Erythroblast (primary cell): ENCODE measurements around the gene GSTO2.

Source experiments
- DNase-seq, 2 experiments: peaks; one replicate each; lab custom pipeline; 2025; lab: John Stamatoyannopoulos, UW
- GATA1 ChIP-seq: IDR thresholded peaks from 2 replicates; pipeline ENCODE4 v1.6.1; 2011; ENCODE audit warnings: low read depth, mild to moderate bottlenecking, control low read depth, low read length, moderate library complexity
- POLR2A ChIP-seq: IDR thresholded peaks from 2 replicates; pipeline ENCODE4 v1.6.1; 2011; ENCODE audit warnings: mild to moderate bottlenecking, low read length

GSTO2 gene

GRCh38 chr10:104277785-104278184 lies 8.8 kb downstream of the GSTO2 start:
- no peak for DNase-seq
- TF ChIP-seq POLR2A: no peak
- TF ChIP-seq GATA1: no peak

- TF ChIP-seq POLR2A: no peak
- TF ChIP-seq GATA1: no peak
- no peak for DNase-seq
These were observed 10.7 kb downstream of the GSTO2 start for GRCh38 chr10:104279550-104280259.

DNA sequence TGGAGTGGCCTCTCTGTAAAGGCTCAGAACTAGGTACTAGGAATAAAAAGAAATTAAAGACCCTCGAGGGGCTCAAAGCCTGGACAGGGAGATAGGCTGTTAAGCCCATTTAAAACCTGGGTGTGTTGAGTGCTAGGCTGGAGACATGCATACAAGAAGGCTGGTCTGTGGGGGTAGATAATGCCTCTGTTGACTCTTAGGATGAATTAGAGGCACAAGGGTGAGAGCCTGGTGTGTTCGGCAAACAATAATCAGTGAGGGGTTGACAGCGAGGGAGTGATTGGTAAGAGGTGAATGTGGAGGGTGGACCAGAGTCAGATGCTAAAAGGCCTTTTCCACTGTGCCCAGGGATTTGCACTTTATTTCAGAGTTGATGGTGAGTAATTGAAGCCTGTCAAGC lies 12.7 kb downstream of the GSTO2 start:
- DNase-seq: no peak
- TF ChIP-seq POLR2A (no peak), GATA1 (no peak)

DNA sequence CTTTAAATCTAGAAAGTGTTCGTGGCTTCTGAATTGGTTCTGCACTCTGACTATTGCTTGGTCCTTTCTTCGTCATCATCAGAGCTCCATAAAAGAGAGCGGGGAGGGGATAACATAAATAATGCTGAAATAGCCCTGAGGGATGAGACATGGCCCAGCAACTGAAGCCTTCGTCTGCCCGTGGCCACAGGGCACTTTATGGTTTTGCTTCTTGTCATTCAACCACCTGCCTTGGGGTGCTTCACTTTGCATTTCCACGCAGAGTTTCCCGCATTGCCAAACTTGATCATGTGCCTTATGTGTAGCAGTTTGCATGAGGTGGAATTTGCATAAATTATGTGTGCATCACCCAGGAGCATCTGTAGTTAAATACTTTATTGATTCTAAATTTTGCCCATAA lies 15.9 kb downstream of the GSTO2 start:
- TF ChIP-seq GATA1: no peak
- TF ChIP-seq POLR2A: no peak
- no peak for DNase-seq

DNA sequence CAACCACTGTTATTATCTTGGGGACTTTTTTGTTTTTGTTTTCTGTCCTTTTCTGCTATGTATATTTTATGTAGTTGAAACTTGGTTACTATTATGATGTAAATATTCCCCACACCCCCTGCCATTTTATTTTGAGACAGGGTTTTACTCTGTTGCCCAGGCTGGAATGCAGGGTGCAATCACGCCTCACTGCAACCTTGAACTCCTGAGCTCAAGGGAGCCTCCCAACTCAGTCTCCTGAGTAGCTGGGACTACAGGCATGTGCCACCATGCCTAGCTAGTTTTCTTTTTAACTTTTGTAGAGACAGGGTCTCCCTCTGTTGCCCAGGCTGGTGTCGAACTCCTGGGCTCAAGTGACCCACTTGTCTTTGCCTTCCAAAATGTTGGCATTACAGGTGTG lies 18.0 kb downstream of the GSTO2 start:
- no peak for TF ChIP-seq GATA1
- no peak for TF ChIP-seq POLR2A
- DNase-seq: no peak

GRCh38 chr10:104288355-104288754 lies 19.4 kb downstream of the GSTO2 start:
- no peak for DNase-seq
- TF ChIP-seq POLR2A (no peak), GATA1 (no peak)

DNA sequence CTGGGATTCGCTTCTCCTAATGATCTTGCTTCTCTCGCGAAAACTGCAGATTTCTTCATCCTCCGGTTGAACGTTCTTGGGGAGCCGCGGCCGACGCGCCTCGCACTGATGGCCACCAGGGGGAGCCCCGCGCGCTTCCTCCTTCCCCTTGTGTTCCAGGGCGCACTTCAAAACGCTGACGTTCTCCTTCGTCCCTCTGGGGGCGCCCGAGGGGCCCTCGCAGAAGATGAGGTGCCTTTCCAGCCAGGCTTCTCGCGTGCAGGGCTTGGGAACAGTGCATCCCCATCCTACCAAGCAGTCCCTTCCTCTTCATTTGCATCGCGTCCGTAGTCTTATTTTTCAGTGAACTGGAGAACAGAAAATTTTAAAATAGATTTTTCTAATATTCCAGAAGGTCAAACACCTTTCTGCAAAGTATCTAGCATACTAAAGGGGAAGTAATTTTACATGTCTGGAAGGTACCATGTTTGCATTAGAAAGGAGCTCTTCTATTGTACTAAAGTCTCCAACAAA lies 22.5 kb downstream of the GSTO2 start:
- TF ChIP-seq POLR2A (no peak), GATA1 (no peak)
- DNase-seq: peak; percentile 88 to 94

DNA sequence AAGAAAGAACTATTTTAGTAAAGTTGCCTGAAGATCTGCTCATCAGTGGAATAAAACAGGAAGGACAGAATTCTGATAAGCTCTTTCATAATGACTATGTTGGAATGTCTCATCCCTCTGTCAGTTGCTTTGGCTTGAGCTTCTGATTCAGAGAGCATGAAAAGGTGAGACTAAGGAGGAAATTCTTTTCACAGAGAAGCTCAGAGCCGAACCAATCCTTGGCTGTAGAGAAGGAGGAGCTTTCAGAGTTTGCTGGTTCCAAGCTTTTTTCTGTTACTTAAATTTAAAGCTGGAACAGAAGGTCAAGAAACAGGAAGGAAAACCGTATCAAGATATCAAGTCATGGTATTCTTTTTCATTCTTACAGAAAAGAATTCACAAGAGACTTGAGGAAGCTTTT lies 24.0 kb downstream of the GSTO2 start:
- no peak for DNase-seq
- TF ChIP-seq POLR2A (no peak), GATA1 (no peak)

DNA sequence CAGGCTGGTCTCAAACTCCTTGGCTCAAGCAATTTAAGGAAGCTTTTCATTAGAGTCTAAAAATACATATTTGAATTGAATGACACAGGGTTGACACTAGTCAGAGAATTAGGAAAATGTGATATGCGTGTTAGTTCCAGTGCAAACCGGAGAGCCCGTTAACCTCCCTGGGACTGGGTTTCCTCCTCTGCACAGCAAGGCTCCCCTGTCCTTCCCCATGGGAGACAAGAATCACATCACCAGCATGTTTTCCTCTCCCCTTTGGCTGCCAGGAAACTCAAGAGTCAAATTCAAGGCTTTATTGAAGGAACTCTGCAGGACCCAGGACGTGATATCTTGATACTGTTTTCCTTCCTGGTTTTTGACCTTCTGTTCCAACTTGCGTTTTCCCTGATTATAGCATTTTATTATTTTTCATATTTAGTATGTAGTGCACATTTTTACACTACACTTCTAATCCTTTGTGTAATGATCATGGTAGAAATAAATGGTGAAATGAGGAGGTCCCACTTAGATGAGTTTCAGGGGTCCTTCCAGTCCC lies 24.9 kb downstream of the GSTO2 start:
- TF ChIP-seq GATA1 (no peak), POLR2A (no peak)
- no peak for DNase-seq

DNA sequence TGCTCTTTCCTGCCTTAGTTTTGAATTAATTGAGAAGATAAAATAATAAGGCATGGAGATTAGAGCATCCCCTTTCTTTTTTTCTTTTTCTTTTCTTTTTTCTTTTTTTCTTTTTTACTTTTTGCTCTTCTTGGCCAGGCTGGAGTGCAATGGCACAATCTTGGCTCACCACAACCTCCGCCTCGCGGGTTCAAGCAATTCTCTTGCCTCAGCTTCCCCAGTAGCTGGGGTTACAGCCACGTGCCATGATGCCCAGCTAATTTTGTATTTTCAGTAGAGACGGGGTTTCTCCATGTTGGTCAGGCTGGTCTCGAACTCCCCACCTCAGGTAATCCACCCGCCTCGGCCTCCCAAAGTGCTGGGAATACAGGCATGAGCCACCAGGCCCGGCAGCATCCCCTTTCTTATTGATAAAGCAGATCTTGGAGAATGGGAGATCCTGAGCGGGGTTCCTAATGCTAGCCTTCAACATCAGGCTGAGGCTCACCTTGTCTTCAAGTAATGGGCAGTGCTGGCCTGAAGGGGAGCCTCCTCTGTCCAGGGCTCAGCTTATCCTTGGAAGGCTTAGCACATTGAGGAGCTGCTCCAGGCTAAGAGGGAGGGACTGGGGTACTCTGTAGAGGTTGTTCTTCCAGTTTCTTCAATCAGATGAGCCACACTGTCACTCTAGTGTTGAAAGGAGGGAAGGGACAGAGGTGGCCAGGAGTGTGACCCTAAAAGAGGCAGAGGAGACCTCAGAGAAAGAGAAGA lies 27.9 kb downstream of the GSTO2 start:
- no peak for TF ChIP-seq GATA1
- no peak for TF ChIP-seq POLR2A
- DNase-seq: no peak

DNA sequence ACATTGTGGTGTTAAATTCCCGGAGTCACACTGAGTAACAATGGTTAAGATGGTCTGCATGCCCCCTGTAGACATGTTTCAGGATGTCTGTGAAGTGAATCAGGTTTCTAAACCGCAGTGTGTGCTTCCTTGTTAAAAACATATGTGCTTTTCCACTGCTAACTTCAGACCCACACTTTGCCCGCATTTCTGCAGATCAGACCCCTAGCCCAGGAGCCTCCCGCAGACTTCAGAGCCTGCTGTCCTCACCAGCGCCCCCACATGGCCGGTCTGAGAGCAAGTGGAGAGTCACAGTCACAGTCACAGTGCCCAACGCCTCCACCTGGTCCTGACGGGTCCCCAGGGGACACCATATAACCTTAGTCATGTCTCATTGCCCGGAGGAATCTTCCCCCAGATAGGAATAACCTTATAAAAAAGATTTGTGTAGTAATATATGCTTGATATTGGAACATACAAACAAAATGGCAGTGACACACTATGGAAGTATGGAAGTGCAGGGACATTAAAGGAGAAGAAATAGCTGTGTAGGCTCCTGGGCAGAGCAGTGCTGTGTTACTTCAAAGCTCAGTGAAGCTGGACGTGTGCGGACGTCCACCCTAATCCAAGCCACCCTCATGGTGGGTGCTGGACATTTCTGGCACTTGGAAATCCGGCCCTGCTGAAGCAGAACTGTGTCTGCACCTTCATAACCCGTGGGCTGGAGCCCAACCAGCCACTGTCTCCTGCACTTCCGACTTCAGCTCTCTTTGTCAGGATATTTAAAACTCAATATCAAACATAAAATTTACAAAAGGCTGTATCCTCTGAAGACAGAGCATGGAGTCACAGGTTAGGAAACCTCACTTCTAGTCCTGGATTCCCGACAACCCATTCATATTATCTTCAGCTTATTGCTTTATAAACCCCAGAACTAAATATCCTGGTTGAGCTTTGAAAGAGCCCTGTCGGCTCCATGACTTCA lies 29.0 kb downstream of the GSTO2 start:
- TF ChIP-seq GATA1 (no peak), POLR2A (no peak)
- DNase-seq: peak; percentile 51 to 67

DNA sequence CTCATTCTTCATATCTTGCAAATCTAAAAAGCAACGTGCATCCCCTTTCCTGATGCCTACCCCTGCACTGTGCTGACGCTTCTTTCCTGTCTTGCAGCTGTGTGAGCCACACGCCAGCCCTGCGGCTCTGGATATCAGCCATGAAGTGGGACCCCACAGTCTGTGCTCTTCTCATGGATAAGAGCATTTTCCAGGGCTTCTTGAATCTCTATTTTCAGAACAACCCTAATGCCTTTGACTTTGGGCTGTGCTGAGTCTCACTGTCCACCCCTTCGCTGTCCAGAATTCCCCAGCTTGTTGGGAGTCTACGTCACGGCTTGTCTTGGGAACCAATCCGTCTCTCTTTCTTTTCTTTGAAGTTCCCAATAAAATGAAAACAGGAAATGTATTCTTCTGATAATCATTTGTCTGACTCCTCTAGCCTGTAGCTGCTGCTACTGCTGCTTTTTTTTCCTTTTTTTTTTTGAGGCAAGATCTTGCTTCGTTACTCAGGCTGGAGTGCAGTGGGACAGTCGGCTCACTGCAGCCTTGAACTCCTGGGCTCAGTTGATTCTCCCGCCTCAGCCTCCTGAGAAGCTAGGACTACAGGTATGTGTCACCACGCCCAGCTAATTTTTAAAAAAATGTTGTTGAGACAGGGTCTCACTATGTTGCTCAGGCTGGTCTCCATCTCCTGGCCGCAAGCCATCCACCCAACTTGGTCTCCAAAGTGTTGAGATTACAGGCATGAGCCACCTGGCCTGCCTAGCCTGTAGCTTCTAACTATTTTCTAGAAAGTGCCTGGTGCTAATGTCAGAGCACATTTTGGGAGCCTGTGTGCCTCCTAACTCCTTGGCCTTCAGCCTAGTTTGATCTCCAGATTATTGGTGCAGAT lies 30.3 kb downstream of the GSTO2 start:
- no peak for DNase-seq

More for the DNA sequence above, 30.3 kb downstream of the GSTO2 start:
- TF ChIP-seq POLR2A (no peak), GATA1 (no peak)
